Measurements from ENCODE around the gene GSC2. TPM values are rescaled to one million over a fixed set of nuclear protein-coding genes. Genes with fewer than 3 reads are reported as not detected.
A peak's percentile ranks its signal among the peaks of the same experiment; 100 is the strongest.

The GSC2 gene
- total RNA-seq, 1 donor = not detected

- peak; percentile 91 for DNase-seq (ENCODE audit: low read depth)
- H3K4me3 ChIP-seq (ENCODE audit: low read depth, low read length) = no peak overlapping the region
- TF ChIP-seq CTCF (IDR thresholded peaks at IDR 0.05; ENCODE audit: insufficient read depth, low read depth, low read length) = no peak
Measured at GRCh38 chr22:19109198-19110063, 40.7 kb downstream of the GSC2 start.

- H3K4me3 ChIP-seq (ENCODE audit: low read depth, low read length) = no peak overlapping the region
- no peak for TF ChIP-seq CTCF (IDR thresholded peaks at IDR 0.05; ENCODE audit: insufficient read depth, low read depth, low read length)
- DNase-seq (ENCODE audit: low read depth) = no peak
Measured at GRCh38 chr22:19108807-19109197, 41.3 kb downstream of the GSC2 start.

GRCh38 chr22:19107730-19108074 is 42.4 kb downstream of the GSC2 start:
- no peak for TF ChIP-seq CTCF (IDR thresholded peaks at IDR 0.05; ENCODE audit: insufficient read depth, low read depth, low read length)
- DNase-seq (ENCODE audit: low read depth) = no peak

GRCh38 chr22:19106886-19107729 is 43.0 kb downstream of the GSC2 start:
- H3K4me3 ChIP-seq (ENCODE audit: low read depth, low read length) = no peak overlapping the region
- TF ChIP-seq CTCF (IDR thresholded peaks at IDR 0.05; ENCODE audit: insufficient read depth, low read depth, low read length) = no peak
- no peak for DNase-seq (ENCODE audit: low read depth)

More at GRCh38 chr22:19107730-19108074, 42.4 kb downstream of the GSC2 start:
- H3K4me3 ChIP-seq (ENCODE audit: low read depth, low read length) = no peak overlapping the region

- no peak overlapping the region for H3K4me3 ChIP-seq (ENCODE audit: low read depth, low read length)
- no peak for DNase-seq (ENCODE audit: low read depth)
- peak; percentile 31 for TF ChIP-seq CTCF (IDR thresholded peaks at IDR 0.05; ENCODE audit: insufficient read depth, low read depth, low read length)
Measured at GRCh38 chr22:19105867-19106802, 44.0 kb downstream of the GSC2 start.

- no peak for TF ChIP-seq CTCF (IDR thresholded peaks at IDR 0.05; ENCODE audit: insufficient read depth, low read depth, low read length)
- H3K4me3 ChIP-seq (ENCODE audit: low read depth, low read length) = no peak overlapping the region
- no peak for DNase-seq (ENCODE audit: low read depth)
Measured at GRCh38 chr22:19105456-19105855, 44.6 kb downstream of the GSC2 start.
